HFF-Myc (cell line): ENCODE data around the gene NPBWR2.

Experiments
- DNase-seq: peaks from one replicate; pipeline ENCODE4 v3.0.0-alpha.2; 2011; ENCODE audit warnings: low read depth; ENCODE audit errors: extremely low read depth
- H3K4me3 ChIP-seq: replicated peaks from 2 replicates; pipeline ENCODE4 v1.5.1; 2011; ENCODE audit warnings: low read depth, mild to moderate bottlenecking, control low read depth, low read length
- TF ChIP-seq, protein P1 (sequence below): IDR thresholded peaks from 2 replicates; pipeline ENCODE4 v1.5.1; 2012; ENCODE audit warnings: mild to moderate bottlenecking, low read depth, low read length, control low read depth; ENCODE audit errors: missing control alignments

NPBWR2 gene

DNA sequence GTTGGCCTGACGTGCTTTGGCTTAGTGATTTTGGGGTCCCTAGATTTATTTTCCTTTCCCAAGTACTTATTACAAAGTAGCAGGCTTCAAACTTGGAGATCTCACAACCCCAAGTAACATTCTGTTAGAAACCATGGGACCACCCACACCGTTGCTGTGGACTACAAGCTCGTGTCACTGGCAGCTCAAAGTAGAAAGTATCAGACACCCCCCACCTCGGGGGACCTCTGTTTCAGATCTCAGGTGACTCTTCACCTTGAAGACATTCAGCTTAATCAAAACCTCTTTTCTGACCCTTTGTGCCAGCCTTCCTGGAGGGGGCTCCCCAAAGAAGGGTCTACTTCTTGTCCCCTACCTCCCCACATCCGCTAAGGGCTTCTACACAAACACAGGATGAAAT, 41.2 kb upstream of the NPBWR2 start:
- no peak for DNase-seq
- H3K4me3 ChIP-seq: no peak overlapping the region
- TF ChIP-seq, protein P1, sequence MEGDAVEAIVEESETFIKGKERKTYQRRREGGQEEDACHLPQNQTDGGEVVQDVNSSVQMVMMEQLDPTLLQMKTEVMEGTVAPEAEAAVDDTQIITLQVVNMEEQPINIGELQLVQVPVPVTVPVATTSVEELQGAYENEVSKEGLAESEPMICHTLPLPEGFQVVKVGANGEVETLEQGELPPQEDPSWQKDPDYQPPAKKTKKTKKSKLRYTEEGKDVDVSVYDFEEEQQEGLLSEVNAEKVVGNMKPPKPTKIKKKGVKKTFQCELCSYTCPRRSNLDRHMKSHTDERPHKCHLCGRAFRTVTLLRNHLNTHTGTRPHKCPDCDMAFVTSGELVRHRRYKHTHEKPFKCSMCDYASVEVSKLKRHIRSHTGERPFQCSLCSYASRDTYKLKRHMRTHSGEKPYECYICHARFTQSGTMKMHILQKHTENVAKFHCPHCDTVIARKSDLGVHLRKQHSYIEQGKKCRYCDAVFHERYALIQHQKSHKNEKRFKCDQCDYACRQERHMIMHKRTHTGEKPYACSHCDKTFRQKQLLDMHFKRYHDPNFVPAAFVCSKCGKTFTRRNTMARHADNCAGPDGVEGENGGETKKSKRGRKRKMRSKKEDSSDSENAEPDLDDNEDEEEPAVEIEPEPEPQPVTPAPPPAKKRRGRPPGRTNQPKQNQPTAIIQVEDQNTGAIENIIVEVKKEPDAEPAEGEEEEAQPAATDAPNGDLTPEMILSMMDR: no peak

DNA sequence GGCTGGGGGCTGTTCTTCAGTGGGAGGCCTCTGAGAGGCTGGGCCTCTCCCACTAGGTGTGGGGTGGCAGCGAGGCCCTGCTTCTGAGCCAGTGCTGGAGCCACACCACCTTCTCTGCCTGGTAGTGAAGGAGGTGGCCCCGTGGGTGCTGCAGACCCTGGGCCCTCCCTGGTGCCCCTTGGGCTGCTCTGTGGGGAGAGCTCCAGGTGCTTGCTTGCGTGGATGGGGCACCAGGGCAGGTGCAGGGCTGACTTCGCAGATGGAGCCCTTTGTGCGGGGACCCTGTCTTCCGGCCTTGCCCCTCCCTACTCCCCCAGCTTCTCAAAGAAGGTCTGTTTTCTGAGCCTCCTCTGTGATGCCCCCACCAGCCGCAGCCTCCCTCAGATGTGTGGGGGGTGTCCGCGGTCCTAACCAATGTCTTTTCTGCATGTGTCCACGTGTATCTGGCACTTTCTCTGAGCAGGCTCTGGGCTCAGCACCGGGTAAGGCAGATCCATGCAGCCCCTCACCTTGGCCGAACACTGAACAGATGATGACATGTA, 39.6 kb upstream of the NPBWR2 start:
- DNase-seq: no peak
- H3K4me3 ChIP-seq: no peak overlapping the region
- TF ChIP-seq, protein P1: no peak

DNA sequence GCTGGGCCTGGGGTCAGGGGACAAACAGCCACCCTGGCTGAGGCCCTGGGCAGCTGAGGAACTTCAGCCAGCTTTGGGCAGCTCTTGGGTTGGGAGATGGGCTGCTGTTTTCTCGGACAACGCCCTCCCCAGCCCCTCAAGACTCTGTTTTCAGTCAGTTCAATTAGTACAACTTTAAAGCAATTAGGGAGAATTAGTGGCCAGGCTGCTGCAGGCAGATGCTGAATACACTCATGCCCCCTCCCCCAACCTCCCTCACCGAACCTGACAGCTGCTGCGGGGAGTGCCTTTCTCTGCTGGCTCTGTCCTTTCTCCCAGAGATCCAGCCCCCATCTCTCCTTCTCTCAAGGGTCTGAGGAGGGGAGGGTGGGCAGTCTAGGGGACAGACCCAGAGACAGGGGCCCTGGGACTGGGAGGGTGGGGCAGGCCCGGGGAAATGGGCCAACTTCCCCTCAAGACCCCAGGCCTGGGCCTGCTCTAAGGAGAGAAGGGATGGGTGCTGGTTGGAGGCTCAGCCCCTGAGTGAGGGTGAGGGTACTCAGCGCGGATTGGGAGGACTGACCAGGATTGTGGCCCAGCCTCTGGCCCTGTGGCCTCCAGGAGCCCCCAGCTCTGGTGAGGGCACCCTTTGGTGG, 39.1 kb upstream of the NPBWR2 start:
- TF ChIP-seq, protein P1: no peak
- no peak for DNase-seq
- no peak overlapping the region for H3K4me3 ChIP-seq

DNA sequence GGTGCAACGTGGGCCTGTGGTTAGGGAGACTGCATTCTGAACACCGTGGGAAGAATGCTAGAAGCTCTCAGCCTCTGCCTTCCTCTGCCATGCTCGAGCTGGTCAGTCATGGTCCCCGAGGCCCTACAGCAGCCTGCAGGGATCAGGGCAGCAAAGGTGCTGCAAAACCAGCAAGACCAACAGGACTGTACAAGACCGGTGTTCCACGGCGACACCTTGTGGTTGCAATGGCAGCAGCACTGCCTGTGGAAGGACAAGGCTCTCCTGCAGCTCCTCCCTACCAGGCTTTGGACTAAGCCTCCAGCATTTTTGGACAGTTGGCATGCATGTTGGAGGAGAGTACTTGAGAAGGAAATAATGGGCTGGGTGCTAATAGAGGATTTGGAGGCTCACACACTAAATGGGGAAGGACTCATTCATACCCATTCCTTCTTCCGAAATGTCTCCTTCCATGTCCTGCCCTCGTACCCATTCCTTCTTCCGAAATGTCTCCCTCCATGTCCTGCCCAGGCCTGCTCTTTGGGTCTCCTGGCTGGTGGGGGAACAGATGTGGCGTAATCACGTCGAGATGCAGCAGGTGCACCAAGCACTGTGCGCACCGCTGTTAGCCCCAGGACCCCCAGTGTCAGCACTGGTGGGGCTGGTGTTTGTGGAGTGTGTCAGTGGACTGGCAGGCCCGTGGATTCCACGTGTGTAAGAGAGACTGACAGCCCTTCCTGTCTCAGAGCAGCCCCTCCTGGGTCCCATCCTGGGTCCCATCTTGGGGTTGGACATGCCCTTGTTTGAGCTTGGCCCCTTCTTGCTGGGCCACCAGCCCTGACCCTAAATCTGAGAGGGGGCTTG, 38.3 kb upstream of the NPBWR2 start:
- DNase-seq: no peak
- H3K4me3 ChIP-seq: no peak overlapping the region
- TF ChIP-seq, protein P1: no peak

DNA sequence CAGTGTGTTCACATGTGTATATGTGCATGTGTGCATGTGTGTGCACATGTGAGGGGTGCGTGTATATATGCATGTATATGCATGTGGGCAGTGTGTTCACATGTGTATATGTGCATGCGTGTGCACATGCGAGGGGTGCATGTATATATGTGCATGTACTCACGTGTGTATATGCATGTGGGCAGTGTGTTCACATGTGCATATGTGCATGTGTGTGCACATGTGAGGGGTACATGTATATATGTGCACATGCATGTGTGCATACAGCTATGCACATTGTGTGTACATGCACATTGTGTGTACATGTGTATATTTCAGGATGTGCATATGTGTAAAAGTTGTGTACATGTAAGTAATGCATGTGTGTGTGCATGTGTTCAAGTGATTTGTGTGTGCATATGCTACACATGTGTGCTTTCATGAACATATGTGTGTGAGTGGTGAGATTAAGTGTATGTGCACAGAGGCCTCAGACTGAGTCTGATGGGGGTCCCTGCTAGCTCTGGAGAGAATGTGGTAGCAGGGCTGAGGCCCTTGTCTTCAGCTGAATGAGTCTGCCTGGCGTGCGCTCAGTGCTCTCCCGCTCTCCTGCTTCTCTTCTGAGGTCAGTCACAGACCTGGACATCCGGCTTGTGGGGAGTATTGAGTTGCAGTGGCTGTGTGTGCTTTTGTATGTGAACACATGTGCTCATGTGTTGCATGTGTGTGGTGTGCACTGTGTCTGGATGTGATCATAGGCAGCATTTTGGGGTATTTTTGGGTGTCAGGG, 37.0 kb upstream of the NPBWR2 start:
- H3K4me3 ChIP-seq: no peak overlapping the region
- no peak for DNase-seq
- TF ChIP-seq, protein P1: no peak

DNA sequence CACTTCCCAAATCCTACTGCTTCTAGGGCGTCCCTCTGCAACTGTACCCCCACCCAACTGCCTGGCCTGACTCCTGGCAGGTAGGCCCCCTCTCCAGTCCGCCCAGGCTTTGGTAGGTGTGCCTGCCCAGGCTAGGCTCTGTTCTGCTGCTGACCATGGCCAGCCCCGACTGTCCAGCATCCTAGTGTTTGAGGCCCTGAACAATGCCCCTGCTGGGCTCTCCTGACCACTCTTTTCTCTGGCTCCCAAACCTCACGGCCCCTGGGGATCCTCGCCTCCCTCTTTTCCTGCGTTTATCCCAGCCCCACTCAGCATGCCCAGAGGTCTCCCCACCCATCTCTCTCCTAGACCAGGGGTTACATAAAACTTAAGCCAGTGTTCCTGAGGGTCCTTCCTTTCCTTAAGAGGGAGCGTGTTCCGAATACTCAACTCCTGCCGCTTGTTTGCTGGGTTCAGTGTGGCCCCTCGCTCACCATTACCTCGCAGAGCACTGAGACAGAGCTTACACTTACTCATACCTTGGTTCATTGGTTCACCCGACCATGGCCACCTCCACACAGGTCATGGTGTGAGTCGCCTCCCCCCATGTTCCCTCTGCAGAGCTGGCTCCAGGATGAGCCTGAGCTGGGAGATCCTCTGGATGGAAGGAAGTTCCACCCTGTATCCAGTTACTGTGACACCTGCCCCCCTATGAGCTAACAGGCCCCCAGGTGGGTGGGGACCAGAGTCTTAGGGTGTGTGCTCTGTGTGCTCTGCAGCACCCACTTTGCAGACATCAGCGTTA, 35.8 kb upstream of the NPBWR2 start:
- no peak for DNase-seq
- no peak overlapping the region for H3K4me3 ChIP-seq
- TF ChIP-seq, protein P1: no peak
